Muscle layer of colon (tissue), 2 donors: Measurements from ENCODE around the gene DMBT1.

Experiments used
- H3K27ac ChIP-seq: one replicate; pipeline ENCODE4 v1.7.0; 2013; ENCODE audit warnings: low read depth, mild to moderate bottlenecking, low read length, moderate library complexity
- H3K27me3 ChIP-seq, 2 donors: one replicate each; pipeline ENCODE4 v1.7.0; 2013; ENCODE audit warnings: low read length in 2 of 2, mild to moderate bottlenecking in 2 of 2; ENCODE audit not compliant: insufficient read depth in 2 of 2, control insufficient read depth in 1 of 2
- H3K36me3 ChIP-seq: one replicate; pipeline ENCODE4 v1.7.0; 2013; ENCODE audit warnings: mild to moderate bottlenecking, low read length; ENCODE audit not compliant: insufficient read depth
- H3K4me1 ChIP-seq: one replicate; pipeline ENCODE4 v1.7.0; 2013; ENCODE audit warnings: mild to moderate bottlenecking, low read length; ENCODE audit not compliant: insufficient read depth
- H3K4me3 ChIP-seq, 2 donors: one replicate each; pipeline ENCODE4 v1.7.0; 2013; ENCODE audit warnings: low read length in 2 of 2, low read depth in 1 of 2, mild to moderate bottlenecking in 1 of 2, moderate library complexity in 1 of 2
- H3K9ac ChIP-seq: one replicate; pipeline ENCODE4 v1.7.0; 2013; ENCODE audit warnings: low read length
- H3K9me3 ChIP-seq: one replicate; pipeline ENCODE4 v1.7.0; 2013; ENCODE audit warnings: mild to moderate bottlenecking, low read length
- donor health status: abdominal sarcoma.
- donor health status: Adenocarcinoma of cecum.

Gene DMBT1

DNA sequence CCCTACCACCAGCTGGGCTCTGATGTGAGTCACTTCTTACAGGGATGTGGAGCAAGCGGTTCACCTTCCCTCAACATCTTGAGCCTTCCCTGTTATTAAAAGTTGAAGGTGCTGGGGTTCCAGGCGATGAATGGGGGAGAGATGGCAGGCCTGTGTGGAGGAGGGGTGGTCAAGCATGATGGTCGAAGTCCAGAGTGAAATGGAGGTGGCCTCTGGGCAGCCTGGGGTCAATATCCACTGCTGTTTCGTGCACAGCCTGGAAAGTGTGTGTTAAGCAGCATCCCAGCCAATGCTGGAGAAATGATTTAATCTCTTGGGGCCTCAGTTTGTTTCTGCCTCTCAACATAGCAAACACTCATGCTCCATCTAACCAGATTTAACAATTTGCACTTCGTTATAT, 33.7 kb upstream of the DMBT1 start:
- H3K4me1 ChIP-seq = no peaks in the 10 kb centered on the region
- H3K9ac ChIP-seq = no peak overlapping the region
- no peaks in the 10 kb centered on the region for H3K9me3 ChIP-seq
- H3K27ac ChIP-seq = no peak overlapping the region
- no peak overlapping the region for H3K4me3 ChIP-seq
- no peaks in the 10 kb centered on the region for H3K27me3 ChIP-seq
- no peaks in the 10 kb centered on the region for H3K36me3 ChIP-seq

DNA sequence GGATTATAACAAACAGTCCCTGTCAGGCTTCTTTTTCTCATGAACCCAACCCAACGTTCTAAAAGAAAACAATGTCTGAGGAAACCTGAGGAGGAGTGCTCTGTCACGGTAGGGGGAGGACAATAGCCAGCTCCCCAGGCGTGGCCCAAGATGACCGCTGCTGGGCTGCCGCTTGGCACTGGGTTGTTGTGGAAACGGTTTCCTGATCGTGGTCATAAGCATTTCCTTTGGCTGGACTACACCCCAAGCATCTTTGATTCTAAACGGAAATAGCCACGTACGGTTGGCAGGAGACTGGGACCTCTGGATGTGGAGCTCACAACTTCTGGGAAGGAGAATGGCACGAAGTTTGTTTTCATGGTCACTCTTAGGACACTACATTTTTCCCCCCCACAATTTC, 30.4 kb upstream of the DMBT1 start:
- H3K9me3 ChIP-seq = no peaks in the 10 kb centered on the region
- H3K9ac ChIP-seq = no peak overlapping the region
- H3K4me3 ChIP-seq = no peak overlapping the region
- H3K27me3 ChIP-seq = no peaks in the 10 kb centered on the region
- H3K36me3 ChIP-seq = no peaks in the 10 kb centered on the region
- no peak overlapping the region for H3K27ac ChIP-seq
- no peaks in the 10 kb centered on the region for H3K4me1 ChIP-seq

GRCh38 chr10:122531261-122531660, 29.3 kb upstream of the DMBT1 start:
- Histone ChIP-seq H3K27ac (no peak overlapping the region), H3K36me3 (no peaks in the 10 kb centered on the region), H3K9me3 (no peaks in the 10 kb centered on the region), H3K4me3 (no peak overlapping the region), H3K4me1 (no peaks in the 10 kb centered on the region), H3K27me3 (no peaks in the 10 kb centered on the region), H3K9ac (no peak overlapping the region)

- H3K27me3 ChIP-seq = no peaks in the 10 kb centered on the region
- no peak overlapping the region for H3K4me3 ChIP-seq
- H3K9ac ChIP-seq = no peak overlapping the region
- H3K27ac ChIP-seq = no peak overlapping the region
- H3K9me3 ChIP-seq = no peaks in the 10 kb centered on the region
- no peaks in the 10 kb centered on the region for H3K4me1 ChIP-seq
- H3K36me3 ChIP-seq = no peaks in the 10 kb centered on the region
Observed at GRCh38 chr10:122531939-122532338, 28.6 kb upstream of the DMBT1 start.

DNA sequence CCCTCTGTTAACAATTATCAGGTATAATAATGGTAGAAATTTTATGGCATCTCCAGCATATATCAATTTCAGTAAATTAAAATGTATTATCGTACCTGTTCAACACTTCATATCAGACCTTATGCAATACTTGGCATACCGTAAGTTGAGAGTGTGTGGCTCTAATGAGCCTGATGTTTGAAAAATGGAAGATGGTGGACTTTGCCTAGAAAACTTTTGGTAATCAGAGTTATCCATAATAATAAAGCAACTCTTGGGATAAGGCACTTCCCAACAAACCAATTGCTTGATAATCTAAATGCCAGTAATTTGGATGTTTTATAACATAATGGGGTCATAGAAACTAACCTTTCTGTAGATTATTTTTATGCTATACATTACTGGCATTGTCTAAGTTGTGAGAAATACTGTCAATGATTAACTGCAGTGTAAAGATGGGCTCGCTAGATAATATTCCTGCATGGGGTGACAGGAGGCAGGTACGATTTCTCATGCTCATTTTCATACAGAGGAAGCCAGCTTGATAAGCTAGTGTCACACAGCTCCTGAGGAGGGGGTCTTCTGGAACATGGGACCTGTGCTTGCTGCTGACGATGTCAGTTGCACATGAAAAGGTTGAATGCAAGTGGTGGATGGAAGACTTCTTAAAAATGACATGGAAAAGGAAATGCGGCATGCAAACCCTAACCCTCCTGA, 27.8 kb upstream of the DMBT1 start:
- no peaks in the 10 kb centered on the region for H3K4me1 ChIP-seq
- H3K4me3 ChIP-seq = no peak overlapping the region
- no peaks in the 10 kb centered on the region for H3K27me3 ChIP-seq
- H3K36me3 ChIP-seq = no peaks in the 10 kb centered on the region
- H3K9me3 ChIP-seq = no peaks in the 10 kb centered on the region
- no peak overlapping the region for H3K27ac ChIP-seq
- H3K9ac ChIP-seq = no peak overlapping the region

GRCh38 chr10:122537545-122537944, 23.0 kb upstream of the DMBT1 start:
- no peaks in the 10 kb centered on the region for H3K4me1 ChIP-seq
- no peak overlapping the region for H3K4me3 ChIP-seq
- no peak overlapping the region for H3K27ac ChIP-seq
- no peak overlapping the region for H3K9ac ChIP-seq
- H3K27me3 ChIP-seq = no peaks in the 10 kb centered on the region
- no peaks in the 10 kb centered on the region for H3K9me3 ChIP-seq
- no peaks in the 10 kb centered on the region for H3K36me3 ChIP-seq

DNA sequence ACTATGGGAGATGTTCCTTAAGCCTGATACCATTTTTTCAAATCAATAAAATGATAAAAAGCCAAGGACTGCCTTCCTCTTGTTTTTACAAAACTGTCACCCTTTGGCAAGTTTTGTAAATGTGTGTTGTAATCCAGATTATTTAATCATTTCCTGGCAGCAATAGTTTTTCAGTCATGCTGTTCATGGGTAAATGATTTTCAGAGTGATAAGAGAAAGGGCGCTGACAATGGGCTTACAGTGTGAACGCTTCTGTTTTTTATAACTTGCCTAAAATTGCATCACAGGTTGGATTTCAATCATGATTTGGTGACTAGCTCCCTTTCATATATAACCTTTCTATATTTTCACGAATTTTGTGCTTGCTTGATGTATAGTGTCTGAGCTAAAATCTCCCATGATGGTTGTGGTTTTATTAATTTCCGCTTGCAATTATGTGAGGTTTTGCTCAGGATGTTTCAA, 19.0 kb upstream of the DMBT1 start:
- Histone ChIP-seq H3K9me3 (no peaks in the 10 kb centered on the region), H3K36me3 (no peaks in the 10 kb centered on the region), H3K27ac (no peak overlapping the region), H3K4me3 (no peak overlapping the region), H3K4me1 (no peaks in the 10 kb centered on the region), H3K9ac (no peak overlapping the region), H3K27me3 (no peaks in the 10 kb centered on the region)

DNA sequence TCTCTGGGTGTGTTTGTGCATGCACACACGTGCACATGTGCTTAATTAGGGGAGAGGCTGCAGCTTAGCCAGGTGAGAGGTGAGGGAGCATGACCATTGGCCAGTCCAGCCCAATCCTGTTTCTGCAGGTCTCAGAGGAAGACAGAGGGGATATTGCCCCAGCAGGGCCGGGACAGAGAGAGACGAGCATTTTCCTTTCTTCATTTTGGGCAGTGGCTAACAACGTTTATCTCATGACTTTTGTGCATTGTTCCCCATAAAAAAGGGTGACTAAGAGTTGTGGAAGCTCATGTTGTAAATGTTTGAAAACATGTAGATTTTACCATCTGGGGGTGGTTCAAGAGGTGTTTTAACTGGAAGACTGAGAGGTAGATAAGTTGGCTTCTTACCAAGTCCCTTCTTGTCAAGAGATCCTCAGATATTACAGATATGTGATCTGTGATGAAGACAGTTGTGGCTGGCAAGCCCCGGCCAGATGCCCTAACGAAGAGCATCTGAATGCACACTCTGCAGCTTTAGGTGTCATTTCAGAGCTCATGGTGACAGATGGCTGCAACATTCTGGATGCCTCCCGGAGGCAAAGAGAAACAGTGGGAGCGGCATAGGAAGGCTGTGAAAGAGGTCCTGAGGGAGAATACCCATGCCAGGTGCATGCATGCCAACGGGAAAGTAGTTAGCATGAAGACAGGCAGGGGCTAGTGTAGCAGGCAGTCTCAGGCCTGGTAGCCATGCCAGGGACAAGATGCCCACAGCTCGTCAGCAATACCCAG, 16.7 kb upstream of the DMBT1 start:
- H3K4me3 ChIP-seq = no peak overlapping the region
- no peak overlapping the region for H3K27ac ChIP-seq
- H3K27me3 ChIP-seq = no peaks in the 10 kb centered on the region
- H3K9ac ChIP-seq = no peak overlapping the region
- no peaks in the 10 kb centered on the region for H3K9me3 ChIP-seq
- H3K36me3 ChIP-seq = no peaks in the 10 kb centered on the region
- no peaks in the 10 kb centered on the region for H3K4me1 ChIP-seq

- no peaks in the 10 kb centered on the region for H3K27me3 ChIP-seq
- H3K4me3 ChIP-seq = no peak overlapping the region
- no peaks in the 10 kb centered on the region for H3K9me3 ChIP-seq
- H3K9ac ChIP-seq = no peak overlapping the region
- no peaks in the 10 kb centered on the region for H3K4me1 ChIP-seq
- no peaks in the 10 kb centered on the region for H3K36me3 ChIP-seq
- no peak overlapping the region for H3K27ac ChIP-seq
Observed at GRCh38 chr10:122544493-122544892, 16.1 kb upstream of the DMBT1 start.

GRCh38 chr10:122546242-122546641, 14.3 kb upstream of the DMBT1 start:
- H3K36me3 ChIP-seq = no peaks in the 10 kb centered on the region
- H3K9ac ChIP-seq = no peak overlapping the region
- H3K4me1 ChIP-seq = no peaks in the 10 kb centered on the region
- no peaks in the 10 kb centered on the region for H3K27me3 ChIP-seq
- no peak overlapping the region for H3K27ac ChIP-seq
- H3K4me3 ChIP-seq = no peak overlapping the region
- H3K9me3 ChIP-seq = no peaks in the 10 kb centered on the region

- Histone ChIP-seq H3K9ac (no peak overlapping the region), H3K27me3 (no peaks in the 10 kb centered on the region), H3K36me3 (no peaks in the 10 kb centered on the region), H3K4me1 (no peaks in the 10 kb centered on the region), H3K9me3 (no peaks in the 10 kb centered on the region), H3K4me3 (no peak overlapping the region), H3K27ac (no peak overlapping the region)
Observed at GRCh38 chr10:122548407-122549085, 12.0 kb upstream of the DMBT1 start.
